ENCODE data around the gene NRG4.
"Not testable (repeated sequence)": the region's sequence is repeated elsewhere in the genome, so short reads cannot be mapped to it uniquely, and the experiment has no call there.

The NRG4 gene

GRCh38 chr15:76011627-76012551, at the start of gene NRG4:
TSS of gene NRG4 (minus strand) at chr15:76012424. CDS start at chr15:76011230, 1,194 bp downstream.
- no peak for DNase-seq (ENCODE audit: low read depth in 2 of 2)

GRCh38 chr15:76061700-76062099, 49.5 kb upstream of the NRG4 start:
- DNase-seq (ENCODE audit: low read depth in 2 of 2): no peak

- peak in 1 of 2 donors; percentile 39 for DNase-seq (ENCODE audit: low read depth in 2 of 2)
Measured at GRCh38 chr15:76060118-76060989, 48.1 kb upstream of the NRG4 start.

GRCh38 chr15:76059320-76060117, 47.3 kb upstream of the NRG4 start, which contains the start of gene TMEM266:
TSS of gene TMEM266 (plus strand) at chr15:76059985. CDS start at chr15:76134264, 74,279 bp downstream.
- peak in 1 of 2 donors; percentile 19 for DNase-seq (ENCODE audit: low read depth in 2 of 2)

- peak in 1 of 2 donors; percentile 9 for DNase-seq (ENCODE audit: low read depth in 2 of 2)
Measured at GRCh38 chr15:76058714-76059319, 46.6 kb upstream of the NRG4 start.

- DNase-seq (ENCODE audit: low read depth in 2 of 2): peak in 1 of 2 donors; percentile 13
Measured at GRCh38 chr15:76057332-76058000, 45.2 kb upstream of the NRG4 start.

GRCh38 chr15:76056931-76057330, 44.7 kb upstream of the NRG4 start:
- DNase-seq (ENCODE audit: low read depth in 2 of 2): no peak

- DNase-seq (ENCODE audit: low read depth in 2 of 2): not testable (repeated sequence)
Measured at GRCh38 chr15:76054201-76054600, 42.0 kb upstream of the NRG4 start.

- DNase-seq (ENCODE audit: low read depth in 2 of 2): no peak
Measured at GRCh38 chr15:76038512-76038911, 26.3 kb upstream of the NRG4 start.

GRCh38 chr15:76035593-76035992, 23.4 kb upstream of the NRG4 start:
- no peak for DNase-seq (ENCODE audit: low read depth in 2 of 2)

- no peak for DNase-seq (ENCODE audit: low read depth in 2 of 2)
Measured at GRCh38 chr15:76034111-76034510, 21.9 kb upstream of the NRG4 start.

- DNase-seq (ENCODE audit: low read depth in 2 of 2): no peak
Measured at GRCh38 chr15:76033438-76033837, 21.2 kb upstream of the NRG4 start.

GRCh38 chr15:76032046-76032445, 19.8 kb upstream of the NRG4 start:
- no peak for DNase-seq (ENCODE audit: low read depth in 2 of 2)

GRCh38 chr15:76024021-76024768, 12.0 kb upstream of the NRG4 start:
- no peak for DNase-seq (ENCODE audit: low read depth in 2 of 2)

GRCh38 chr15:76013470-76013869, 1.2 kb upstream of the NRG4 start:
- not testable (repeated sequence) for DNase-seq (ENCODE audit: low read depth in 2 of 2)

- no peak for DNase-seq (ENCODE audit: low read depth in 2 of 2)
Measured at GRCh38 chr15:76010613-76011012, 1.6 kb downstream of the NRG4 start.

GRCh38 chr15:76006136-76006778, 6.0 kb downstream of the NRG4 start:
- no peak for DNase-seq (ENCODE audit: low read depth in 2 of 2)

- DNase-seq (ENCODE audit: low read depth in 2 of 2): no peak
Measured at GRCh38 chr15:76003364-76003763, 8.9 kb downstream of the NRG4 start.

GRCh38 chr15:75995611-75996010, 16.6 kb downstream of the NRG4 start:
- no peak for DNase-seq (ENCODE audit: low read depth in 2 of 2)

Measured in stimulated activated CD8-positive, alpha-beta memory T cell treated with anti-CD3 and anti-CD28 coated beads, Interleukin-2, amount 100 ng/mL, for 48 hours (primary cell).